HEK293 (cell line): Measurements from ENCODE around the gene SRCIN1.
A peak's percentile ranks its signal among the peaks of the same experiment; 100 is the strongest.

Source experiments
- ATF2 ChIP-seq: fragments of 450-650 bp; formaldehyde crosslinking; IDR thresholded peaks from 2 replicates; pipeline ENCODE4 v1.5.1; 2016; ENCODE audit warnings: missing biosample characterization, missing genetic modification characterization, low read depth
- GLI2 ChIP-seq: fragments of 450-650 bp; formaldehyde crosslinking; IDR thresholded peaks from 2 replicates; pipeline ENCODE4; 2017; ENCODE audit warnings: missing biosample characterization, missing genetic modification characterization, low read depth, borderline replicate concordance
- GLIS2 ChIP-seq: fragments of 450-650 bp; formaldehyde crosslinking; IDR thresholded peaks from 2 replicates; pipeline ENCODE4 v1.5.1; 2016; ENCODE audit warnings: missing biosample characterization, missing genetic modification characterization
- KLF9 ChIP-seq: fragments of 450-650 bp; formaldehyde crosslinking; IDR thresholded peaks from 2 replicates; pipeline ENCODE4 v1.5.1; 2016; ENCODE audit warnings: missing biosample characterization, missing genetic modification characterization, low read depth
- MEIS1 ChIP-seq: sonication (generic); formaldehyde crosslinking; IDR thresholded peaks from 2 replicates; pipeline ENCODE4 v1.8.1; 2022; ENCODE audit warnings: missing genetic modification reagents, mild to moderate bottlenecking, borderline replicate concordance
- MZF1 ChIP-seq: fragments of 450-650 bp; formaldehyde crosslinking; IDR thresholded peaks from 2 replicates; pipeline ENCODE4 v1.5.1; 2017; ENCODE audit warnings: missing biosample characterization, missing genetic modification characterization, borderline replicate concordance
- PRDM1 ChIP-seq: fragments of 450-650 bp; formaldehyde crosslinking; IDR thresholded peaks from 2 replicates; pipeline ENCODE4; 2016; ENCODE audit warnings: missing biosample characterization, missing genetic modification characterization
- REST ChIP-seq: fragments of 450-650 bp; formaldehyde crosslinking; IDR thresholded peaks from 2 replicates; pipeline ENCODE4 v1.5.1; 2016; ENCODE audit warnings: missing biosample characterization, missing genetic modification characterization
- TCF7L2 ChIP-seq: IDR thresholded peaks from 2 replicates; pipeline ENCODE4 v1.6.1; 2011; ENCODE audit warnings: low read depth, mild to moderate bottlenecking, inconsistent platforms, low read length, moderate library complexity, borderline replicate concordance
- YY1 ChIP-seq: fragments of 450-650 bp; formaldehyde crosslinking; IDR thresholded peaks from 2 replicates; pipeline ENCODE4 v1.5.1; 2018; ENCODE audit warnings: missing biosample characterization, missing genetic modification characterization
- ZBTB10 ChIP-seq: fragments of 450-650 bp; formaldehyde crosslinking; IDR thresholded peaks from 2 replicates; pipeline ENCODE4 v1.5.1; 2016; ENCODE audit warnings: missing biosample characterization, missing genetic modification characterization
- ZFP41 ChIP-seq: fragments of 450-650 bp; formaldehyde crosslinking; IDR thresholded peaks from 2 replicates; pipeline ENCODE4 v1.5.1; 2016; ENCODE audit warnings: missing biosample characterization, missing genetic modification characterization, borderline replicate concordance
- ZIC2 ChIP-seq: fragments of 450-650 bp; formaldehyde crosslinking; IDR thresholded peaks from 2 replicates; pipeline ENCODE4 v1.5.1; 2016; ENCODE audit warnings: missing biosample characterization, missing genetic modification characterization
- ZNF132 ChIP-seq: fragments of 450-650 bp; formaldehyde crosslinking; IDR thresholded peaks from 2 replicates; pipeline ENCODE4 v1.5.1; 2017; ENCODE audit warnings: missing biosample characterization, missing genetic modification characterization, borderline replicate concordance
- ZNF214 ChIP-seq: fragments of 450-650 bp; formaldehyde crosslinking; IDR thresholded peaks from 2 replicates; pipeline ENCODE4 v1.5.1; 2017; ENCODE audit warnings: missing biosample characterization, mild to moderate bottlenecking, missing genetic modification characterization, borderline replicate concordance
- ZNF248 ChIP-seq: fragments of 450-650 bp; formaldehyde crosslinking; IDR thresholded peaks from 2 replicates; pipeline ENCODE4 v1.5.1; 2017; ENCODE audit warnings: missing biosample characterization, missing genetic modification characterization
- ZNF280C ChIP-seq: fragments of 450-650 bp; formaldehyde crosslinking; IDR thresholded peaks from 2 replicates; pipeline ENCODE4 v1.5.1; 2016; ENCODE audit warnings: missing biosample characterization, missing genetic modification characterization
- ZNF302 ChIP-seq: fragments of 450-650 bp; formaldehyde crosslinking; IDR thresholded peaks from 2 replicates; pipeline ENCODE4 v1.5.1; 2016; ENCODE audit warnings: missing biosample characterization, missing genetic modification characterization, low read depth
- ZNF335 ChIP-seq: fragments of 450-650 bp; formaldehyde crosslinking; conservative IDR thresholded peaks from 2 replicates; pipeline ENCODE4 v1.5.1; 2016; ENCODE audit warnings: missing biosample characterization, missing genetic modification characterization
- ZNF350 ChIP-seq: fragments of 450-650 bp; formaldehyde crosslinking; IDR thresholded peaks from 2 replicates; pipeline ENCODE4 v1.5.0; 2017; ENCODE audit warnings: missing biosample characterization, mild to moderate bottlenecking, missing genetic modification characterization
- ZNF416 ChIP-seq: fragments of 450-650 bp; formaldehyde crosslinking; IDR thresholded peaks from 2 replicates; pipeline ENCODE4 v1.5.1; 2016; ENCODE audit warnings: missing biosample characterization, missing genetic modification characterization
- ZNF473 ChIP-seq: fragments of 450-650 bp; formaldehyde crosslinking; IDR thresholded peaks from 2 replicates; pipeline ENCODE4 v1.5.1; 2017; ENCODE audit warnings: missing biosample characterization, missing genetic modification characterization
- ZNF488 ChIP-seq: fragments of 450-650 bp; formaldehyde crosslinking; IDR thresholded peaks from 2 replicates; pipeline ENCODE4 v1.5.1; 2016; ENCODE audit warnings: missing biosample characterization, missing genetic modification characterization
- ZNF549 ChIP-seq: fragments of 450-650 bp; IDR thresholded peaks from 2 replicates; pipeline ENCODE4 v1.5.1; 2018; ENCODE audit warnings: missing biosample characterization, missing genetic modification characterization, mild to moderate bottlenecking, inconsistent platforms, moderate library complexity
- ZNF596 ChIP-seq: fragments of 450-650 bp; IDR thresholded peaks from 2 replicates; pipeline ENCODE4 v1.5.0; 2018; ENCODE audit warnings: missing biosample characterization, mild to moderate bottlenecking, missing genetic modification characterization, moderate library complexity
- ZNF624 ChIP-seq: fragments of 450-650 bp; formaldehyde crosslinking; IDR thresholded peaks from 2 replicates; pipeline ENCODE4 v1.5.1; 2017; ENCODE audit warnings: missing biosample characterization, missing genetic modification characterization
- ZNF658 ChIP-seq: fragments of 450-650 bp; formaldehyde crosslinking; IDR thresholded peaks from 2 replicates; pipeline ENCODE4; 2016; ENCODE audit warnings: missing biosample characterization, missing genetic modification characterization
- ZNF707 ChIP-seq: fragments of 450-650 bp; formaldehyde crosslinking; IDR thresholded peaks from 2 replicates; pipeline ENCODE4 v1.5.1; 2016; ENCODE audit warnings: missing biosample characterization, missing genetic modification characterization
- ZNF76 ChIP-seq: fragments of 450-650 bp; formaldehyde crosslinking; IDR thresholded peaks from 2 replicates; pipeline ENCODE4; 2016; ENCODE audit warnings: low read depth, missing biosample characterization, missing genetic modification characterization, borderline replicate concordance
- ZNF837 ChIP-seq: fragments of 450-650 bp; formaldehyde crosslinking; IDR thresholded peaks from 2 replicates; pipeline ENCODE4 v1.5.1; 2016; ENCODE audit warnings: missing biosample characterization, missing genetic modification characterization

SRCIN1 gene

GRCh38 chr17:38559051-38559879 lies 46.5 kb downstream of the SRCIN1 start (continued):
- TF ChIP-seq ZNF596 (tag by site-specific recombination) = no peak
- no peak for TF ChIP-seq YY1
- no peak for TF ChIP-seq ZNF248 (tag by site-specific recombination)
- peak; percentile 46 for TF ChIP-seq GLIS2 (tag by site-specific recombination)
- no peak; the same call in 1 of the 2 replicates for TF ChIP-seq ZBTB10 (tag by site-specific recombination)
- TF ChIP-seq ZNF624 (tag by site-specific recombination) = no peak
- peak; percentile 67 for TF ChIP-seq ZIC2
- TF ChIP-seq MEIS1 (CRISPR knock-in tag) = no peak
- no peak for TF ChIP-seq ZNF837 (tag by site-specific recombination)
- TF ChIP-seq PRDM1 = peak; percentile 100
- TF ChIP-seq ZNF549 = no peak
- no peak for TF ChIP-seq ZNF132
- no peak for TF ChIP-seq ZNF416 (tag by site-specific recombination)
- no peak for TF ChIP-seq ZNF214 (tag by site-specific recombination)
- TF ChIP-seq ZNF658 (tag by site-specific recombination) = no peak
- TF ChIP-seq REST (tag by site-specific recombination) = no peak
- TF ChIP-seq ZNF473 (tag by site-specific recombination) = no peak
- TF ChIP-seq ZNF280C (tag by site-specific recombination) = no peak
- no peak for TF ChIP-seq GLI2
- no peak for TF ChIP-seq ZNF302 (tag by site-specific recombination)
- no peak for TF ChIP-seq ZNF707 (tag by site-specific recombination)
- TF ChIP-seq ZFP41 (tag by site-specific recombination) = no peak
- TF ChIP-seq MZF1 = no peak; the same call in 1 of the 2 replicates
- TF ChIP-seq ZNF350 (tag by site-specific recombination) = no peak
- peak; percentile 98 for TF ChIP-seq KLF9 (tag by site-specific recombination)
- 0 out of 2 replicates have a peak, but pooled peaks have one; percentile 45 for TF ChIP-seq ZNF335
- TF ChIP-seq ATF2 (tag by site-specific recombination) = no peak
- no peak for TF ChIP-seq TCF7L2
- TF ChIP-seq ZNF488 (tag by site-specific recombination) = no peak
- TF ChIP-seq ZNF76 = peak; percentile 87
